Hepatocyte (in vitro differentiated cells): ENCODE results near the gene ZNF584. TPM values are rescaled to one million over a fixed set of nuclear protein-coding genes. Genes with fewer than 3 reads are reported as not detected.
"Not testable (repeated sequence)": the region's sequence is repeated elsewhere in the genome, so short reads cannot be mapped to it uniquely, and the experiment has no call there.

ENCODE experiments used
- DNase-seq: peaks from one replicate; pipeline ENCODE4 v3.0.0-alpha.2; 2016; ENCODE audit warnings: low spot score
- H2AFZ ChIP-seq: fragments of 200-600 bp; sonication (generic); 2 replicates; pipeline ENCODE4 v1.6.0; 2016; ENCODE audit warnings: antibody characterized with exemption, mild to moderate bottlenecking
- H3K27ac ChIP-seq: fragments of 200-600 bp; sonication (generic); 2 replicates; pipeline ENCODE4 v1.5.1; 2016; ENCODE audit warnings: mild to moderate bottlenecking
- H3K27me3 ChIP-seq: fragments of 200-600 bp; sonication (generic); 2 replicates; pipeline ENCODE4 v1.6.1; 2016
- H3K36me3 ChIP-seq: fragments of 200-600 bp; sonication (generic); replicated peaks from 2 replicates; pipeline ENCODE4 v1.5.1; 2016; ENCODE audit warnings: low read depth; ENCODE audit not compliant: insufficient read depth
- H3K4me1 ChIP-seq: fragments of 200-600 bp; sonication (generic); 2 replicates; pipeline ENCODE4 v1.5.1; 2016; ENCODE audit warnings: mild to moderate bottlenecking, moderate library complexity; ENCODE audit not compliant: insufficient read depth
- H3K4me2 ChIP-seq: fragments of 200-600 bp; sonication (generic); 2 replicates; pipeline ENCODE4 v1.6.0; 2016
- H3K4me3 ChIP-seq: fragments of 200-600 bp; sonication (generic); 2 replicates; pipeline ENCODE4 v1.5.1; 2016; ENCODE audit warnings: mild to moderate bottlenecking
- H3K79me2 ChIP-seq: fragments of 200-600 bp; sonication (generic); 2 replicates; pipeline ENCODE4 v1.6.0; 2017; ENCODE audit warnings: mild to moderate bottlenecking
- H3K9me2 ChIP-seq: fragments of 200-600 bp; sonication (generic); replicated peaks from 2 replicates; pipeline ENCODE4 v1.6.0; 2017; ENCODE audit warnings: mild to moderate bottlenecking; ENCODE audit not compliant: insufficient read depth
- H3K9me3 ChIP-seq: fragments of 200-600 bp; sonication (generic); 2 replicates; pipeline ENCODE4 v1.5.1; 2016; ENCODE audit warnings: low read depth, mild to moderate bottlenecking
- H4K20me1 ChIP-seq: fragments of 200-600 bp; sonication (generic); 2 replicates; pipeline ENCODE4 v1.6.0; 2016; ENCODE audit warnings: mild to moderate bottlenecking; ENCODE audit not compliant: insufficient read depth, poor library complexity, severe bottlenecking
- EZH2 ChIP-seq: fragments of 200-600 bp; sonication (generic); IDR thresholded peaks from 2 replicates; pipeline ENCODE4 v1.6.1; 2016; ENCODE audit warnings: antibody characterized with exemption, mild to moderate bottlenecking, borderline replicate concordance
- EZH2phosphoT487 ChIP-seq: fragments of 200-600 bp; sonication (generic); IDR thresholded peaks from one replicate; pipeline ENCODE4 v1.6.1; 2018; ENCODE audit warnings: antibody characterized with exemption, mild to moderate bottlenecking, low read depth, moderate library complexity; ENCODE audit not compliant: unreplicated experiment, severe bottlenecking
- WGBS: methylation state at CpG from one replicate; pipeline ENCODE4 v1.1.6; 2016; ENCODE audit warnings: low lambda C conversion rate; ENCODE audit errors: missing lambda C conversion rate; 5-methylcytosine and 5-hydroxymethylcytosine counted together
- polyA plus RNA-seq: library from polyadenylated mRNA; unstranded; fragments of >200 nt; fragmentation: Nextera tagmentation; extraction: Ambion mirVana; gene quantifications from 2 replicates; pipeline ENCODE4 v1.2.1, GENCODE V29; 2016
- total RNA-seq: library from RNA; depleted of rRNA; stranded (reverse); fragments of >200 nt; gene quantifications from 2 replicates; pipeline ENCODE4 v1.2.3, GENCODE V29; 2014
- TF ChIP-seq, protein P1 (sequence below): fragments of 200-600 bp; sonication (generic); IDR thresholded peaks from 2 replicates; pipeline ENCODE4 v1.5.1; 2016; ENCODE audit warnings: antibody characterized with exemption, mild to moderate bottlenecking; ENCODE audit not compliant: poor library complexity

ZNF584 gene
- total and polyA plus RNA-seq, 2 experiments from 2014 or later, result 5.5 to 7.9 TPM

DNA sequence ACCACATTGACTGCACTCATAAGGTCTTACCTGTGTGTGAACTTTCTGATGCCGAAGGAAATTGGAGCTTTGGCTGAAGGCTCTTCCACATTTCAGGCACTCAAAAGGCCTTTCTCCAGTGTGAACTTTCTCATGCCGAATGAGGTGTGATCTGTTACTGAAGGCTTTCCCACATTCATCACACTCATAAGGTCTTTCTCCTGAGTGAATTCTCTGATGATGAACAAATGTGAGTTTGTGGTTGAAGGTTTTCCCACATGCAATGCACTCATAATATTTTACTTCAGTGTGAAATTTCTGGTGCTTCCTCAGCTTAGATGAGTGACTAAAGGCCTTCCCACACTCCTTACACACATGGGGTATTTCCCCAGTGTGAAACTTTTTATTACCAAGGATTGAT lies 25.8 kb downstream of the ZNF584 start:
- Histone ChIP-seq H3K79me2 (no peaks in the 10 kb centered on the region), H3K27ac (no peak overlapping the region), H2AFZ (no peak overlapping the region), H3K9me3 (peaks cover 12% of the 10 kb centered on the region), H3K4me2 (no peak overlapping the region), H3K36me3 (no peaks in the 10 kb centered on the region), H4K20me1 (no peaks in the 10 kb centered on the region), H3K4me3 (no peak overlapping the region), H3K27me3 (no peaks in the 10 kb centered on the region), H3K9me2 (no peaks in the 10 kb centered on the region), H3K4me1 (no peaks in the 10 kb centered on the region)
- 98% methylated on average over 2 of the region's 2 CpGs for WGBS
- DNase-seq, result no peak
- no peak for TF ChIP-seq EZH2phosphoT487

DNA sequence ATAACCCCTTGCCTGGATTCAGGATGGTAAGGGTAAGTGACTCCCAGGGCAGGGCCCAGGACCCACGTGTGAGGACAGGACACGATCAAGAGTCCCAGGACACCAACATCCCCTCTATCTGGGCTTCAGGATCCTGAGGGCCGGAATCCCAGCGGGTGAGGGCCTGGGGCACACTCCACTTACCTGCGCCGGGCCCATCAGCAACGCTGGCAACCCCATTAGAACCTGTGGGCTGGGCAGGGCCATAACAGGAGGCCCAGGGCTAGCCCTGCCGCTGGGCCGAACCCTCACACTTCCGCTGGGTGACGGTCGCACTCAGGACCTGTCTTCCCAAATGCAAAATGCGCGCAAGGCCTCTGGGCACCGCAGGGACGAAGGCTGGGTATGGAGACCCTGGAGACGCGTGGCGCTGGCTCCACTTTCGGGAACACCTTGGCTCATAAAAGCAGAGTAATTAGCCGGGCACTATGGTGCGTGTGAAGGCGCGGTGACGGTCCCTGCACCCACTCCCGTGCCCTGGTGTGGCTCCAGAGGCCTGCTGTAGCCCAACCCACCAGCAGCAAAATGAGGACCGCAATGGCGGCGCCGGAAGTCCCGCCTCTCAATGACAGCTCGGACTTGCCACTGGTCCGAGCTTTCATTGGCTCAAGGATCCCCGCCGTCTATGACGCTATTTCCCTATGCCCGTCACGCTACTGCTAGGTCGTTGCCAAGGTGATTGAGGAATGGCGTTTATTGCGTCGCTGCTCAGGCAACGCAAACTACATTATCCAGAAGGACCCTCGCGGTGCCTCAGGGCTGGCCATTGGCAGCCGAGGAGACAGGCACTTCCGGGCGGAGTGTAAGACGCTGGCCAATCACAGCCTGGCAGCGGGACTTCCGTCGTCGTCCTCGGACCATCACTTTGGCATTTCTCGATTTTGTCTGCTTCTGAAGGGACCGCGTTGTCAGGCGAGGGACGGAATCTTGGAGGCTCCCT lies 31.4 kb downstream of the ZNF584 start, which contains the start of gene ZNF132:
Gene ZNF132, minus strand, starts transcription at position 578 of the 979 bp plus-strand sequence. Its CDS starts 332 bp downstream, at position 246.
- no peaks in the 10 kb centered on the region for H3K27me3 ChIP-seq
- H3K9me3 ChIP-seq, result no peaks in the 10 kb centered on the region
- peak; percentile 91 for DNase-seq
- peak within 1 kb of the TSS; percentile 83 for H3K4me2 ChIP-seq
- no peak for TF ChIP-seq EZH2phosphoT487
- TF ChIP-seq, protein P1, sequence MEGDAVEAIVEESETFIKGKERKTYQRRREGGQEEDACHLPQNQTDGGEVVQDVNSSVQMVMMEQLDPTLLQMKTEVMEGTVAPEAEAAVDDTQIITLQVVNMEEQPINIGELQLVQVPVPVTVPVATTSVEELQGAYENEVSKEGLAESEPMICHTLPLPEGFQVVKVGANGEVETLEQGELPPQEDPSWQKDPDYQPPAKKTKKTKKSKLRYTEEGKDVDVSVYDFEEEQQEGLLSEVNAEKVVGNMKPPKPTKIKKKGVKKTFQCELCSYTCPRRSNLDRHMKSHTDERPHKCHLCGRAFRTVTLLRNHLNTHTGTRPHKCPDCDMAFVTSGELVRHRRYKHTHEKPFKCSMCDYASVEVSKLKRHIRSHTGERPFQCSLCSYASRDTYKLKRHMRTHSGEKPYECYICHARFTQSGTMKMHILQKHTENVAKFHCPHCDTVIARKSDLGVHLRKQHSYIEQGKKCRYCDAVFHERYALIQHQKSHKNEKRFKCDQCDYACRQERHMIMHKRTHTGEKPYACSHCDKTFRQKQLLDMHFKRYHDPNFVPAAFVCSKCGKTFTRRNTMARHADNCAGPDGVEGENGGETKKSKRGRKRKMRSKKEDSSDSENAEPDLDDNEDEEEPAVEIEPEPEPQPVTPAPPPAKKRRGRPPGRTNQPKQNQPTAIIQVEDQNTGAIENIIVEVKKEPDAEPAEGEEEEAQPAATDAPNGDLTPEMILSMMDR, result no peak
- TF ChIP-seq EZH2, result no peak
- H3K27ac ChIP-seq, result peak within 1 kb of the TSS; percentile 56
- H3K36me3 ChIP-seq, result no peaks in the 10 kb centered on the region
- H2AFZ ChIP-seq, result peak within 1 kb of the TSS; percentile 55
- WGBS, result 37% methylated on average over 56 of the region's 59 CpGs
- H3K4me3 ChIP-seq, result peak within 1 kb of the TSS; percentile 53
- H4K20me1 ChIP-seq, result no peaks in the 10 kb centered on the region
- no peaks in the 10 kb centered on the region for H3K9me2 ChIP-seq
- H3K79me2 ChIP-seq, result no peaks in the 10 kb centered on the region
- H3K4me1 ChIP-seq, result peaks cover 5% of the 10 kb centered on the region

DNA sequence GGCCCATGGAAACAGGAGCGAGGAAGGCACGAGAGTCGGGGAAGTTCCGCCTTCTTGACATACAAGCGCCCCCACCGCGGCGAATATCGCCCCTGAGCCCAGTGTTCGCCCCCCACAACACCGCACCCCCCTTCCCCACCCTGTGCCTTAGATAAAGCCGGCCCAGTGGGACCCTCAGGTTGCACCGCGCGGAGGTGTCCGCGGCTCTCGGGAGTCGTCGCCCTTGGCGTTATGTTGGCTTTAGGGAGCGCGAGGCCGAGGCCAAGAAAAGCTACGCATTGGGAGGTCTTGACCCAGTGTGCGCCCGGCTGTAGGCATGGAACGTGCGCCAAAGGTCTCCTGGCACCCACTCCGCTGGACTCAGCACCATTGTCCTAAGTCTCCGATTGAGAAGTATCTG lies 32.1 kb downstream of the ZNF584 start:
- 89% methylated on average over 20 of the region's 31 CpGs for WGBS
- peak overlapping the region; percentile 13 for H3K27ac ChIP-seq
- no peaks in the 10 kb centered on the region for H3K36me3 ChIP-seq
- no peaks in the 10 kb centered on the region for H4K20me1 ChIP-seq
- H3K4me2 ChIP-seq, result peak overlapping the region; percentile 83
- H3K27me3 ChIP-seq, result no peaks in the 10 kb centered on the region
- H3K79me2 ChIP-seq, result no peaks in the 10 kb centered on the region
- peak overlapping the region; percentile 44 for H2AFZ ChIP-seq
- no peak for DNase-seq
- TF ChIP-seq EZH2 (no peak), EZH2phosphoT487 (no peak)
- TF ChIP-seq, protein P1, result no peak
- H3K9me2 ChIP-seq, result no peaks in the 10 kb centered on the region
- H3K4me1 ChIP-seq, result peaks cover 5% of the 10 kb centered on the region
- H3K9me3 ChIP-seq, result no peaks in the 10 kb centered on the region
- H3K4me3 ChIP-seq, result peak overlapping the region; percentile 12

DNA sequence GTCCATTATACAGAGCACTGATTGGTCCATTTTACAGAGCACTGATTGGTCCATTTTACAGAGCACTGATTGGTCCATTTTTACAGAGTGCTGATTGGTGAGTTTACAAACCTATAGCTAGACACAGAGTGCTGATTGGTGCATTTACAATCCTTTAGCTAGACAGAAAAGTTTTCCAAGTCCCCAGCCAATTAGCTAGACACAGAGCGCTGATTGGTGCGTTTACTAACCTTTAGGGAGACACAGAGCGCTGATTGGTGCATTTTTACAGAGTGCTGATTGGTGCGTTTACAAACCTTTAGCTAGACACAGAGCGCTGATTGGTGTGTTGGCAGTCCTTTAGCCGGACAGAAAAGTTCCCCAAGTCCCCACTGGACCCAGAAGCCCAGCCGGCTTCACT lies 34.5 kb downstream of the ZNF584 start:
- H3K4me3 ChIP-seq, H4K20me1 ChIP-seq, H3K9me2 ChIP-seq, H3K27ac ChIP-seq, H3K27me3 ChIP-seq, H3K4me2 ChIP-seq, H3K36me3 ChIP-seq, DNase-seq, H3K9me3 ChIP-seq, H3K4me1 ChIP-seq, H2AFZ ChIP-seq, H3K79me2 ChIP-seq: not testable (repeated sequence)
- WGBS, result 73% methylated on average over 7 of the region's 7 CpGs

DNA sequence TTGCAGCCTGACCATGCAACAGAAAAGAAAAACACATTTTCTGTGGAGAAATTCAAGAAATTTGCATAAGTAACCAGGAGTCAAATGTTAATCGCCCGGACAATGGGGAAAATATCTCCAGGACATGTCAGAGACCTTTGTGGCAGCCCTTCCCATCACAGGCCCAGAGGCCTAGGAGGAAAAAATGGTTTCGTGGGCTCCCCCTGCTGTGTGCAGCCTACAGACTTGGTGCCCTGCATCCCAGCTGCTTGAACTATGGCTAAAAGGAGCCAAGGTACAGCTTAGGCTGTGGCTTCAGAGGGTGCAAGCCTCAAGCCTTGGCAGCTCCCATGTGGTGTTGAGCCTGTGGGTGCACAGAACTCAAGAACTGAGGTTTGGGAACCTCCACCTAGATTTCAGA lies 40.4 kb downstream of the ZNF584 start:
- 82% methylated on average over 3 of the region's 3 CpGs for WGBS

DNA sequence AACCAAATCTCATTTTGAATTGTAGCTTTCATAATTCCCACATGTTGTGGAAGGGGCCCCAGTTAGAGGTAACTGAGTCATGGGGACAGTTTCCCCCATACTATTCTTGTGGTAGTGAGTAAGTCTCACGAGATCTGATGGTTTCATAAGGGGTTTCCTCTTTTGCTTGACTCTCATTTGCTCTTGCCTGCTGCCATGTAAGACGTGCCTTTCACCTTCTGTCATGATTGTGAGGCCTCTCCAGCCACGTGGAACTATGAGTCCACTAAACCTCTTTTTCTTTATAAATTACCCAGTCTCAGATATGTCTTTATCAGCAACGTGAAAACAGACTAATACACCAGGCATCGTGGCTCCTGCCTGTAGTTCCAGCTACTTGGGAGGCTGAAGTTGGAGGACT lies 41.5 kb downstream of the ZNF584 start:
- not testable (repeated sequence) for H3K27ac ChIP-seq, H3K36me3 ChIP-seq, H3K4me1 ChIP-seq, H2AFZ ChIP-seq, H3K4me2 ChIP-seq, H3K9me3 ChIP-seq, H4K20me1 ChIP-seq, H3K4me3 ChIP-seq, DNase-seq, H3K9me2 ChIP-seq, H3K27me3 ChIP-seq, H3K79me2 ChIP-seq
- WGBS, result 60% methylated on average over 5 of the region's 5 CpGs

More for the DNA sequence above, 40.4 kb downstream of the ZNF584 start:
- not testable (repeated sequence) for H3K4me2 ChIP-seq, H3K9me2 ChIP-seq, H3K4me1 ChIP-seq, H3K27ac ChIP-seq, H3K36me3 ChIP-seq, H4K20me1 ChIP-seq, DNase-seq, H3K79me2 ChIP-seq, H3K9me3 ChIP-seq, H2AFZ ChIP-seq, H3K4me3 ChIP-seq, H3K27me3 ChIP-seq
